HL-60 (cell line): Measurements from ENCODE around the gene MARCHF11.

Source experiments
- DNase-seq, 2 experiments: peaks; one replicate each; pipeline ENCODE4 v3.0.0-alpha.2; 2010 to 2020; ENCODE audit warnings: low read depth in 1 of 2, low spot score in 1 of 2
- H3K27ac ChIP-seq: fragments of 250-450 bp; sonication (Bioruptor Pico); replicated peaks from 2 replicates; pipeline ENCODE4 v1.5.1; 2020; ENCODE audit warnings: mild to moderate bottlenecking, moderate library complexity
- H3K27me3 ChIP-seq: fragments of 250-450 bp; sonication (Bioruptor Pico); 2 replicates; pipeline ENCODE4 v1.5.1; 2021; ENCODE audit warnings: mild to moderate bottlenecking, moderate library complexity; ENCODE audit not compliant: insufficient read depth, poor library complexity, severe bottlenecking
- H3K4me3 ChIP-seq: replicated peaks from 2 replicates; pipeline ENCODE4 v1.5.1; 2011; ENCODE audit warnings: mild to moderate bottlenecking, control low read depth, low read length; ENCODE audit not compliant: insufficient read depth
- GABPA ChIP-seq: IDR thresholded peaks from 2 replicates; pipeline ENCODE4 v1.6.1; 2012; ENCODE audit warnings: low read depth
- POLR2AphosphoS5 ChIP-seq: IDR thresholded peaks from 2 replicates; pipeline ENCODE4 v1.6.1; 2012; ENCODE audit warnings: low read depth
- SPI1 ChIP-seq: IDR thresholded peaks from 2 replicates; pipeline ENCODE4 v1.6.1; 2012; ENCODE audit warnings: low read depth, mild to moderate bottlenecking, borderline replicate concordance
- TF ChIP-seq, protein P1 (sequence below): IDR thresholded peaks from 2 replicates; pipeline ENCODE4 v1.6.1; 2012; ENCODE audit warnings: low read depth; ENCODE audit not compliant: insufficient replicate concordance
- TF ChIP-seq, protein P2 (sequence below): IDR thresholded peaks from one replicate; pipeline ENCODE4 v1.5.1; 2011; ENCODE audit warnings: low read length, control low read depth, inconsistent platforms; ENCODE audit not compliant: insufficient read depth

MARCHF11 gene

GRCh38 chr5:16043349-16043965, 136.1 kb downstream of the MARCHF11 start:
- TF ChIP-seq, protein P1, sequence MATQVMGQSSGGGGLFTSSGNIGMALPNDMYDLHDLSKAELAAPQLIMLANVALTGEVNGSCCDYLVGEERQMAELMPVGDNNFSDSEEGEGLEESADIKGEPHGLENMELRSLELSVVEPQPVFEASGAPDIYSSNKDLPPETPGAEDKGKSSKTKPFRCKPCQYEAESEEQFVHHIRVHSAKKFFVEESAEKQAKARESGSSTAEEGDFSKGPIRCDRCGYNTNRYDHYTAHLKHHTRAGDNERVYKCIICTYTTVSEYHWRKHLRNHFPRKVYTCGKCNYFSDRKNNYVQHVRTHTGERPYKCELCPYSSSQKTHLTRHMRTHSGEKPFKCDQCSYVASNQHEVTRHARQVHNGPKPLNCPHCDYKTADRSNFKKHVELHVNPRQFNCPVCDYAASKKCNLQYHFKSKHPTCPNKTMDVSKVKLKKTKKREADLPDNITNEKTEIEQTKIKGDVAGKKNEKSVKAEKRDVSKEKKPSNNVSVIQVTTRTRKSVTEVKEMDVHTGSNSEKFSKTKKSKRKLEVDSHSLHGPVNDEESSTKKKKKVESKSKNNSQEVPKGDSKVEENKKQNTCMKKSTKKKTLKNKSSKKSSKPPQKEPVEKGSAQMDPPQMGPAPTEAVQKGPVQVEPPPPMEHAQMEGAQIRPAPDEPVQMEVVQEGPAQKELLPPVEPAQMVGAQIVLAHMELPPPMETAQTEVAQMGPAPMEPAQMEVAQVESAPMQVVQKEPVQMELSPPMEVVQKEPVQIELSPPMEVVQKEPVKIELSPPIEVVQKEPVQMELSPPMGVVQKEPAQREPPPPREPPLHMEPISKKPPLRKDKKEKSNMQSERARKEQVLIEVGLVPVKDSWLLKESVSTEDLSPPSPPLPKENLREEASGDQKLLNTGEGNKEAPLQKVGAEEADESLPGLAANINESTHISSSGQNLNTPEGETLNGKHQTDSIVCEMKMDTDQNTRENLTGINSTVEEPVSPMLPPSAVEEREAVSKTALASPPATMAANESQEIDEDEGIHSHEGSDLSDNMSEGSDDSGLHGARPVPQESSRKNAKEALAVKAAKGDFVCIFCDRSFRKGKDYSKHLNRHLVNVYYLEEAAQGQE: no peak
- TF ChIP-seq, protein P2, sequence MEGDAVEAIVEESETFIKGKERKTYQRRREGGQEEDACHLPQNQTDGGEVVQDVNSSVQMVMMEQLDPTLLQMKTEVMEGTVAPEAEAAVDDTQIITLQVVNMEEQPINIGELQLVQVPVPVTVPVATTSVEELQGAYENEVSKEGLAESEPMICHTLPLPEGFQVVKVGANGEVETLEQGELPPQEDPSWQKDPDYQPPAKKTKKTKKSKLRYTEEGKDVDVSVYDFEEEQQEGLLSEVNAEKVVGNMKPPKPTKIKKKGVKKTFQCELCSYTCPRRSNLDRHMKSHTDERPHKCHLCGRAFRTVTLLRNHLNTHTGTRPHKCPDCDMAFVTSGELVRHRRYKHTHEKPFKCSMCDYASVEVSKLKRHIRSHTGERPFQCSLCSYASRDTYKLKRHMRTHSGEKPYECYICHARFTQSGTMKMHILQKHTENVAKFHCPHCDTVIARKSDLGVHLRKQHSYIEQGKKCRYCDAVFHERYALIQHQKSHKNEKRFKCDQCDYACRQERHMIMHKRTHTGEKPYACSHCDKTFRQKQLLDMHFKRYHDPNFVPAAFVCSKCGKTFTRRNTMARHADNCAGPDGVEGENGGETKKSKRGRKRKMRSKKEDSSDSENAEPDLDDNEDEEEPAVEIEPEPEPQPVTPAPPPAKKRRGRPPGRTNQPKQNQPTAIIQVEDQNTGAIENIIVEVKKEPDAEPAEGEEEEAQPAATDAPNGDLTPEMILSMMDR: no peak
- TF ChIP-seq GABPA: no peak
- TF ChIP-seq SPI1: no peak
- TF ChIP-seq POLR2AphosphoS5: no peak
- no peaks in the 10 kb centered on the region for H3K27me3 ChIP-seq
- no peak overlapping the region for H3K4me3 ChIP-seq
- DNase-seq: no peak
- H3K27ac ChIP-seq: no peak overlapping the region

- no peak overlapping the region for H3K4me3 ChIP-seq
- TF ChIP-seq POLR2AphosphoS5 (no peak), GABPA (no peak), SPI1 (no peak)
- TF ChIP-seq, protein P1: no peak
- TF ChIP-seq, protein P2: no peak
- H3K27me3 ChIP-seq: no peaks in the 10 kb centered on the region
- no peak for DNase-seq
- no peak overlapping the region for H3K27ac ChIP-seq
Observed at GRCh38 chr5:16037121-16037845, 142.3 kb downstream of the MARCHF11 start.

DNA sequence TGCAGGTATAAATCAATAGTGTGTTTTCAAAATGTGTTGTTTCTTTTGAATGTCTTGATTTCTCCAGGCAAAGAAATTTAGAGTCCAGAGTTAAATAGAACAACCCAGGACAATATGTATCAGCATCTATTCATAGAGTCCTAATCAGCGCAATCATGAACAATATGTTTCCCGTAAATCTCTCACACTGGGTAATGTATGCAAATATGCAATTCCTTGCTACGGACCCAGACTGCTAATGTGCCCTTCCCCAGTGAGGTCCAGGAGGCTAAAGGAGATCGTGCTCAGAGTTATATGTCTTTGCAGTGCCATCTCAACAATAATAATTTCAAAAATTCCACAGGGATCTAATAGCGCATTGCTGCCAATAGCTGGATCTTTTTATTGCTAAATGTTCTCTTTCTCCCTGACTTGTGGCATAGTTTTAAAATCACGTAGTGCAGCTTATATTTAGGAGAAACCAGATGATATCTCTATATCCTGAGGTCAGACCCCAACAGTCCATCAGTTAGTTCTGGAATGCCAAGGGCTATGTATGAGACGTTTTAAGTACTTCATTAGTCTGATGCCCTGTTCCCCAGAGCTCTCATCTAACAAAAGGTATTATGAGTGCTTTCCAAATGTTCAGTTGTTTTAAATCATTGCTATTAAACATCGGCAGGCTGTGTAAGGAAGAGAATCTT, 145.1 kb downstream of the MARCHF11 start:
- Histone ChIP-seq H3K27ac (no peak overlapping the region), H3K4me3 (no peak overlapping the region), H3K27me3 (no peaks in the 10 kb centered on the region)
- no peak for DNase-seq
- TF ChIP-seq POLR2AphosphoS5 (no peak), SPI1 (no peak), GABPA (no peak)
- TF ChIP-seq, protein P2: no peak
- TF ChIP-seq, protein P1: no peak
